SK-N-MC (cell line): ENCODE data around the gene NUB1.

Experiments used
- FOXP2 ChIP-seq: optimal IDR thresholded peaks from 2 replicates; pipeline ENCODE3; 2011; ENCODE audit warnings: mild to moderate bottlenecking, moderate library complexity; ENCODE audit not compliant: insufficient read depth; ENCODE audit errors: extremely low read length, control extremely low read depth
- POLR2AphosphoS5 ChIP-seq: IDR thresholded peaks from 2 replicates; pipeline ENCODE4 v1.6.1; 2012; ENCODE audit warnings: mild to moderate bottlenecking, low read depth, low read length, borderline replicate concordance

DNA sequence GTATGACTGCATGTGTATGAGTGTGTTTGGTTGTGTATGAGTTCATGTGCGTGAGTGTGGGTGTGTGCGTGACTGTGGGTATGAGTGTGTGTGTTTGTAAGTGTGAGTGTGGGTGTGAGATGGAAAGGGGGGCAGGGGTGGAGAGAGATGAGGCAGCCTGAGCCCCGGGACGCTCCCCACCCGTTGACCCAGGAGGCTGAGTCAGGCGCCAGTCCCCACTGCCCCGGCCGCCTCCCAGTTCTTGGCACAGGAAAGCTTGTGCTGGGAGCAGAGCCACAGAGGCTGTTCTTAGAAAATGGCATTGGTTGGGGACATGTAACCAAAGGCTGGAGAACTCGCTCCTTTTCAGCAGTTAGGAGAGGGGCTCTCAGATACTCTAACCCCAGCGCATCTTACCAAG is 27.8 kb upstream of the NUB1 start:
- no peak for TF ChIP-seq POLR2AphosphoS5
- TF ChIP-seq FOXP2 = no peak
